ENCODE results near the gene IKZF4. TPM values are rescaled to one million over a fixed set of nuclear protein-coding genes. Genes with fewer than 3 reads are reported as not detected.
A peak's percentile ranks its signal among the peaks of the same experiment; 100 is the strongest.

IKZF4 gene
- polyA plus RNA-seq, 1 donor (not counting 4 experiments of a cell fraction or from before 2014, with no cell fraction given) = 1.1 TPM

DNA sequence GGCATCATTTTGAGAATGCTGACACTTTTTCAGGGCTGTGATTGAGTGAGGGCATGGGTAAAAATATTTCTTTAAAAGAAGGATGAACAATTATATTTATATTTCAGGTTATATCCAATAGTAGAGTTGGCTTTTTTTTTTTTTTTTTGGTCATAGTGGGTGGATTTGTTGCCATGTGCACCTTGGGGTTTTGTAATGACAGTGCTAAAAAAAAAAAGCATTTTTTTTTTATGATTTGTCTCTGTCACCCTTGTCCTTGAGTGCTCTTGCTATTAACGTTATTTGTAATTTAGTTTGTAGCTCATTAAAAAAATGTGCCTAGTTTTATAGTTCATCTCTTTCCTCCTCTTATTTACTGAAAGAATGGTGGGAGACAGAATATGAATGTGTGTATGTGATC lies 48.4 kb upstream of the IKZF4 start:
- Histone ChIP-seq H3K4me1 (ENCODE audit: control insufficient read depth, extremely low read depth, insufficient read depth, low read length) (peaks cover 31% of the 10 kb centered on the region), H4K20me1 (ENCODE audit: control insufficient read depth, extremely low read depth, insufficient read depth, low read length) (peaks cover 2% of the 10 kb centered on the region), H3K9ac (ENCODE audit: control insufficient read depth, extremely low read depth, insufficient read depth, low read length) (peak overlapping the region; percentile 90), H3K36me3 (ENCODE audit: control insufficient read depth in 2 of 2, extremely low read depth in 1 of 2, insufficient read depth in 2 of 2, low read length in 2 of 2) (peaks cover 0 to 28% of the 10 kb centered on the region in 2 experiments), H3K9me1 (ENCODE audit: control insufficient read depth, extremely low read depth, insufficient read depth, low read length) (no peaks in the 10 kb centered on the region), H3K4me3 (ENCODE audit: control insufficient read depth in 2 of 3, extremely low read depth in 1 of 3, insufficient read depth in 2 of 3, low read depth in 1 of 3, low read length in 3 of 3) (peak overlapping the region; percentile 50 to 98 (median 78)), H3K27ac (ENCODE audit: control insufficient read depth, insufficient read depth, low read length) (peak overlapping the region; percentile 93), H3K9me3 (ENCODE audit: control insufficient read depth, low read depth, low read length) (no peaks in the 10 kb centered on the region), H3K79me2 (ENCODE audit: control insufficient read depth, insufficient read depth, low read length) (peaks cover 37% of the 10 kb centered on the region), H3K27me3 (ENCODE audit: control insufficient read depth, extremely low read depth, insufficient read depth, low read length) (no peaks in the 10 kb centered on the region), H3K4me2 (ENCODE audit: control insufficient read depth, extremely low read depth, insufficient read depth, low read depth, low read length) (peak overlapping the region; percentile 99), H2AFZ (ENCODE audit: control insufficient read depth, low read length) (peak overlapping the region; percentile 81)
- dilution Hi-C loops (cut with MboI; ENCODE audit: extremely low pct_ligation_motif_present, low sequenced_read_pairs) = no loop called here
- DNase-seq (ENCODE audit: low read depth, low spot score) = no peak
- TF ChIP-seq, protein P1, sequence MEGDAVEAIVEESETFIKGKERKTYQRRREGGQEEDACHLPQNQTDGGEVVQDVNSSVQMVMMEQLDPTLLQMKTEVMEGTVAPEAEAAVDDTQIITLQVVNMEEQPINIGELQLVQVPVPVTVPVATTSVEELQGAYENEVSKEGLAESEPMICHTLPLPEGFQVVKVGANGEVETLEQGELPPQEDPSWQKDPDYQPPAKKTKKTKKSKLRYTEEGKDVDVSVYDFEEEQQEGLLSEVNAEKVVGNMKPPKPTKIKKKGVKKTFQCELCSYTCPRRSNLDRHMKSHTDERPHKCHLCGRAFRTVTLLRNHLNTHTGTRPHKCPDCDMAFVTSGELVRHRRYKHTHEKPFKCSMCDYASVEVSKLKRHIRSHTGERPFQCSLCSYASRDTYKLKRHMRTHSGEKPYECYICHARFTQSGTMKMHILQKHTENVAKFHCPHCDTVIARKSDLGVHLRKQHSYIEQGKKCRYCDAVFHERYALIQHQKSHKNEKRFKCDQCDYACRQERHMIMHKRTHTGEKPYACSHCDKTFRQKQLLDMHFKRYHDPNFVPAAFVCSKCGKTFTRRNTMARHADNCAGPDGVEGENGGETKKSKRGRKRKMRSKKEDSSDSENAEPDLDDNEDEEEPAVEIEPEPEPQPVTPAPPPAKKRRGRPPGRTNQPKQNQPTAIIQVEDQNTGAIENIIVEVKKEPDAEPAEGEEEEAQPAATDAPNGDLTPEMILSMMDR (optimal IDR thresholded peaks at IDR 0.05 in 1 of 3, IDR thresholded peaks at IDR 0.05 in 1 of 3, conservative IDR thresholded peaks at IDR 0.05 in 1 of 3; ENCODE audit: extremely low read depth in 1 of 3, insufficient read depth in 2 of 3, low read length in 3 of 3) = no peak
- TF ChIP-seq EZH2 (IDR thresholded peaks at IDR 0.05; ENCODE audit: low read length) = no peak
- no peak for FAIRE-seq

DNA sequence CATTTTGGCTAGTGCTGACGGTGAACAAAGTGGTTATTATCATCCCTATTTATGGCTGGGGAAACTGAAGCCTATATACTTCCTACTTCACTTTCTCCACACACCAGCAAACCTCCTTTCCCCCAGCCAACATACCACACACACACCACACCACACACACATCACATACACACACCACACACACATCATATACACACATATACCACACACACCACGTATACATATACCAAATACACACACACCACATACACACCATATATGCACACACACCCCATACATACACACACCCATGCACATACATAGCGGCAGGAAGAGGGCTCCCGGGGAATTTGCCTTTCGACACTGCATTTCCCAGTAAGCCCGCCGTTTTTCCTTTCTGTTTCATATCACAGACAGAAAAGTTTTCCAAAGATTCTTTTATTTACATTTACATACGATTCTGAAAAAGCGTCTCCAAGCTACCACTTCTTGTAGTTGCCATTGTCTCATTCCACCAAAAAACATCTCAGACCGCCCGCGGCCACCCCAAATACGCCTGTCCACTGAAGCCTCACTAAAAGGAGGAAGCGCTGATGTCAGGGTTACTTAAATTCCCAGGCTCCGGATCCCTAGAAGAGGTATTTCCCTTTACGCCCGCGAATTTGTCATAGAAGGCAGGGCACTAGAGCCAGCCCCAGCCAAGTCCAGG lies 47.8 kb upstream of the IKZF4 start:
- H3K27ac ChIP-seq (ENCODE audit: control insufficient read depth, insufficient read depth, low read length) = peak overlapping the region; percentile 93
- peak overlapping the region; percentile 81 for H2AFZ ChIP-seq (ENCODE audit: control insufficient read depth, low read length)
- peak overlapping the region; percentile 99 for H3K4me2 ChIP-seq (ENCODE audit: control insufficient read depth, extremely low read depth, insufficient read depth, low read depth, low read length)
- peaks cover 0 to 31% of the 10 kb centered on the region in 2 experiments for H3K36me3 ChIP-seq (ENCODE audit: control insufficient read depth in 2 of 2, extremely low read depth in 1 of 2, insufficient read depth in 2 of 2, low read length in 2 of 2)
- H3K9me1 ChIP-seq (ENCODE audit: control insufficient read depth, extremely low read depth, insufficient read depth, low read length) = no peaks in the 10 kb centered on the region
- H4K20me1 ChIP-seq (ENCODE audit: control insufficient read depth, extremely low read depth, insufficient read depth, low read length) = peaks cover 2% of the 10 kb centered on the region
- no peaks in the 10 kb centered on the region for H3K9me3 ChIP-seq (ENCODE audit: control insufficient read depth, low read depth, low read length)
- FAIRE-seq (no peak), DNase-seq (ENCODE audit: low read depth, low spot score) (no peak)
- peak overlapping the region; percentile 50 to 98 (median 78) for H3K4me3 ChIP-seq (ENCODE audit: control insufficient read depth in 2 of 3, extremely low read depth in 1 of 3, insufficient read depth in 2 of 3, low read depth in 1 of 3, low read length in 3 of 3)
- dilution Hi-C loops (cut with MboI; ENCODE audit: extremely low pct_ligation_motif_present, low sequenced_read_pairs) = no loop called here
- peak overlapping the region; percentile 90 for H3K9ac ChIP-seq (ENCODE audit: control insufficient read depth, extremely low read depth, insufficient read depth, low read length)
- peaks cover 25% of the 10 kb centered on the region for H3K4me1 ChIP-seq (ENCODE audit: control insufficient read depth, extremely low read depth, insufficient read depth, low read length)
- peaks cover 39% of the 10 kb centered on the region for H3K79me2 ChIP-seq (ENCODE audit: control insufficient read depth, insufficient read depth, low read length)
- no peaks in the 10 kb centered on the region for H3K27me3 ChIP-seq (ENCODE audit: control insufficient read depth, extremely low read depth, insufficient read depth, low read length)
- TF ChIP-seq EZH2 (IDR thresholded peaks at IDR 0.05; ENCODE audit: low read length) = no peak
- TF ChIP-seq, protein P1 (optimal IDR thresholded peaks at IDR 0.05 in 1 of 3, IDR thresholded peaks at IDR 0.05 in 1 of 3, conservative IDR thresholded peaks at IDR 0.05 in 1 of 3; ENCODE audit: extremely low read depth in 1 of 3, insufficient read depth in 2 of 3, low read length in 3 of 3) = no peak
